CD4-positive, alpha-beta memory T cell (primary cell): Measurements from ENCODE around the gene OSMR. TPM values are rescaled to one million over a fixed set of nuclear protein-coding genes. Genes with fewer than 3 reads are reported as not detected.

Experiments
- CTCF ChIA-PET: fragments of 350-600 bp; sonication (Branson Sonifier 250); formaldehyde crosslinking; loops from one replicate; lab custom pipeline; 2021; ENCODE audit warnings: inconsistent platforms; ENCODE audit not compliant: partially characterized antibody; lab: Charles Lee
- POLR2A ChIA-PET: fragments of 350-600 bp; sonication (Branson Sonifier 250); formaldehyde crosslinking; loops from one replicate; lab custom pipeline; 2021; ENCODE audit not compliant: partially characterized antibody; lab: Charles Lee
- DNase-seq, 5 donors: peaks; one replicate each; pipeline versions ENCODE4 v3.0.0 to v3.0.0-alpha.2; 2020 to 2022; ENCODE audit warnings: mixed read lengths in 1 of 5
- H3K27ac ChIP-seq: one replicate; pipeline ENCODE4 v1.7.0; 2013; ENCODE audit warnings: low read depth, low read length
- H3K27me3 ChIP-seq: 2 replicates; pipeline ENCODE4 v1.7.0; 2013; ENCODE audit warnings: mild to moderate bottlenecking, low read length, moderate library complexity; ENCODE audit not compliant: insufficient read depth
- H3K36me3 ChIP-seq: 2 replicates; pipeline ENCODE4 v1.7.0; 2013; ENCODE audit warnings: mild to moderate bottlenecking, low read length, moderate library complexity; ENCODE audit not compliant: insufficient read depth
- H3K4me1 ChIP-seq: 2 replicates; pipeline ENCODE4 v1.7.0; 2013; ENCODE audit warnings: mild to moderate bottlenecking, low read length, moderate library complexity; ENCODE audit not compliant: insufficient read depth
- H3K4me3 ChIP-seq, 2 donors: one replicate each; pipeline ENCODE4 v1.7.0; 2013; ENCODE audit warnings: low read length in 2 of 2, mild to moderate bottlenecking in 1 of 2
- H3K9me3 ChIP-seq, 2 donors: one replicate each; pipeline ENCODE4 v1.7.0; 2013; ENCODE audit warnings: low read length in 2 of 2, control low read depth in 1 of 2; ENCODE audit not compliant: control insufficient read depth in 1 of 2
- H3K27ac Mint-ChIP-seq, 7 donors: one replicate each; pipeline ENCODE4 v1.8.0; 2020 to 2021; ENCODE audit warnings: mixed read lengths in 7 of 7, mild to moderate bottlenecking in 6 of 7, inconsistent platforms in 3 of 7, moderate library complexity in 3 of 7
- H3K27me3 Mint-ChIP-seq, 2 donors: one replicate each; pipeline ENCODE4 v1.8.0; 2020 to 2021; ENCODE audit warnings: mixed read lengths in 2 of 2
- H3K36me3 Mint-ChIP-seq, 2 donors: one replicate each; pipeline ENCODE4 v1.8.0; 2020 to 2021; ENCODE audit warnings: mixed read lengths in 2 of 2, inconsistent platforms in 1 of 2, mild to moderate bottlenecking in 1 of 2
- H3K4me1 Mint-ChIP-seq, 4 donors: one replicate each; pipeline ENCODE4 v1.8.0; 2020 to 2021; ENCODE audit warnings: mixed read lengths in 4 of 4, mild to moderate bottlenecking in 1 of 4
- H3K4me3 Mint-ChIP-seq, 8 donors: one replicate each; pipeline ENCODE4 v1.8.0; 2020 to 2021; ENCODE audit warnings: mixed read lengths in 8 of 8, mild to moderate bottlenecking in 7 of 8, moderate library complexity in 6 of 8, inconsistent platforms in 3 of 8
- H3K9me3 Mint-ChIP-seq, 8 donors: one replicate each; pipeline ENCODE4 v1.8.0; 2020 to 2021; ENCODE audit warnings: mixed read lengths in 8 of 8, mild to moderate bottlenecking in 5 of 8, inconsistent platforms in 3 of 8, moderate library complexity in 1 of 8
- intact Hi-C: fragments of 100-400 bp; cut with micrococcal nuclease; formaldehyde crosslinking; loops from one replicate; pipeline ENCODE4 v1.15.1; 2023
- polyA plus RNA-seq, 2 donors: library from polyadenylated mRNA; unstranded; fragments of 300-500 nt; fragmentation: Illumina TruSeq; gene quantifications; one replicate each; pipeline ENCODE4 v1.2.3, GENCODE V29; 2021
- total RNA-seq, 2 experiments: library from RNA; stranded (reverse); gene quantifications; one replicate each; pipeline ENCODE4 v1.2.3, GENCODE V29; 2021

The OSMR gene
- not detected for total RNA-seq
- polyA plus RNA-seq = under 1 TPM in 1 of 2 donors, not detected in 1; 0.37 TPM

DNA sequence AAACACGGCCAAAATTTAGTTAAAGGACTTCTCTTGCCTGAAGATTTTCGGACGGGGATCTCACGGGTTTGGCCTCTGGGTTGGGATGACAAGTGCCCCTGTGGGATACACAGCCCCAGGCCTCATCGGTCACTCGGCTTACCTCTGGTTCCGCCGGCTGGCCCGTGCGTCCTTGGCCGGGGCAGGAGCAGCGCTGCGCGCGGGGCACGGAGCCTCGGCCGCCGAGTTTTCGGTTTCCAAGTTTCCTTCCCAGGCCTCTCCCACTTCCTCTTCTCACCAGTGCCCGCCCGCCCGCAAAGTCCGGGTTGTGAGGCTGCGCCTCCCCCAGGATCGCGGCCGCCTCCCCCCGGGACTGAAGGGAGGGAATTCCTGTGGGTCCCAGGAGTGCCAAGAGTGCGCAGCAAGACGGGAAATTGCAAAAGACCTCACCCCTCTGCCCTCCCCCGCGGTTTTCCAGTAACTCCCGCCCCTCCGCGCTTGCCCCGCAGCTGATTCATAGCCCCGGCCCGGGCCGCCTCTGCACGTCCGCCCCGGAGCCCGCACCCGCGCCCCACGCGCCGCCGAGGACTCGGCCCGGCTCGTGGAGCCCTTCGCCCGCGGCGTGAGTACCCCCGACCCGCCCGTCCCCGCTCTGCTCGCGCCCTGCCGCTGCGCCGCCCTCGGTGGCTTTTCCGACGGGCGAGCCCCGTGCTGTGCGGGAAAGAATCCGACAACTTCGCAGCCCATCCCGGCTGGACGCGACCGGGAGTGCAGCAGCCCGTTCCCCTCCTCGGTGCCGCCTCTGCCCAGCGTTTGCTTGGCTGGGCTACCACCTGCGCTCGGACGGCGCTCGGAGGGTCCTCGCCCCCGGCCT, at the start of gene OSMR:
TSS of gene OSMR (plus strand) at position 487 of the 853 bp plus-strand sequence. CDS start 23,033 bp downstream, outside the sequence.
- peaks cover 0 to 10% (median under 1%) of the 10 kb centered on the region in 8 donors for H3K9me3 Mint-ChIP-seq
- Histone ChIP-seq H3K27me3 (no peaks in the 10 kb centered on the region), H3K27ac (no peak within 1 kb of the TSS), H3K36me3 (no peaks in the 10 kb centered on the region), H3K4me1 (peaks cover 4% of the 10 kb centered on the region), H3K9me3 (no peaks in the 10 kb centered on the region), H3K4me3 (no peak within 1 kb of the TSS)
- H3K27me3 Mint-ChIP-seq = peaks cover 44% of the 10 kb centered on the region in 2 donors
- no peaks in the 10 kb centered on the region for H3K36me3 Mint-ChIP-seq
- no peak for DNase-seq
- ChIA-PET CTCF (no interaction called here), POLR2A (no interaction called here)
- peaks cover 3 to 18% (median 6%) of the 10 kb centered on the region in 4 donors for H3K4me1 Mint-ChIP-seq
- H3K4me3 Mint-ChIP-seq = peak within 1 kb of the TSS; percentile 19 to 81 (median 73)
- no peak within 1 kb of the TSS for H3K27ac Mint-ChIP-seq
- intact Hi-C loops = no loop called here

DNA sequence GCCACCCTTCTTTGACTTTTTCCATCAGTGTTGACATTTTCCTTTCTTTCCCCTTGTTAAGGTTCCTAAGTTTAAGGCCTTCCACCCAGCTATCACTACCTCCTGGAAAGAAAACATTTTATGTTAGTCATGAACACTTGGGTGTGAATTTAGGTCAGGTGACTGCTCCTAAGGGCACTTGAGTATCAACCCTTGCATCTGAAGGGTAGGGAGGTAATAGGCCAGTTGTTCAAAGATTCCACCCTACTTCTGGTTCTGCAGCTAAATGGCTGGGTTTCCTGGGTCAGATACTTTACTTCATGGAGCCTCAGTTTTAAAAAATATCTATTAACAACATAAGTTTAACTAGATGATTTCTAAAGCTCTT, 49.1 kb upstream of the OSMR start:
- H3K4me3 ChIP-seq = no peak overlapping the region
- CTCF ChIA-PET = interaction anchor here (1.5 kb wide), 1 partner anchor 13 kb away, joined by 4 read pairs; no protein-coding TSS in a partner anchor
- POLR2A ChIA-PET = interaction anchor here (0.6 kb wide), 1 partner anchor 805 kb away, joined by 3 read pairs; no protein-coding TSS in a partner anchor
- H3K27ac ChIP-seq = no peak overlapping the region
- Mint-ChIP-seq H3K27me3 (peaks cover 8 to 11% of the 10 kb centered on the region in 2 donors), H3K27ac (no peak overlapping the region), H3K36me3 (no peaks in the 10 kb centered on the region), H3K4me1 (peaks cover 0 to 2% (median 0%) of the 10 kb centered on the region in 4 donors), H3K9me3 (peaks cover 0 to 1% (median 0%) of the 10 kb centered on the region in 8 donors), H3K4me3 (no peak overlapping the region)
- DNase-seq = no peak
- no peaks in the 10 kb centered on the region for H3K36me3 ChIP-seq
- H3K9me3 ChIP-seq = no peaks in the 10 kb centered on the region
- no peaks in the 10 kb centered on the region for H3K27me3 ChIP-seq
- H3K4me1 ChIP-seq = no peaks in the 10 kb centered on the region
- intact Hi-C loops = no loop called here

DNA sequence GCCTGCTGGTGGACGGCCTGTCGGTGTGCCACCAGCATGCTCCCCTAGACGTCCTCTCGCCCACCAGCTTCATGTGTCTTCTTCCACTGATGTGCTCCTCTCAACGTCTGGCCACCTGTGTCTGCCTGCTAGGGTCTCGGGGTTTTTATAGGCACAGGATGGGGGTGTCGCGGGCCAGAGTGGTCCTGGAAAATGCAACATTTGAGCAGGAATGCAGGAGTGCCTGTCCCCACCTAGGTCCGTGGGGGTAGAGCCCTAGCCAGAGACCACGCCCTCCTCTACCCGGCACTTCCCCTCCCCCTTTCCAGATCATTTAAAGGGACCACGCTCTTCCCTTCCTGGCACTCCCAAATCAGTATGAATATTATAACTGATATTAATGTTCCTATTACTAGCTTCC, 48.0 kb upstream of the OSMR start:
- no peak overlapping the region for H3K27ac Mint-ChIP-seq
- intact Hi-C loops = no loop called here
- H3K9me3 Mint-ChIP-seq = peaks cover 0 to 1% (median 0%) of the 10 kb centered on the region in 8 donors
- no peak overlapping the region for H3K4me3 ChIP-seq
- H3K27ac ChIP-seq = no peak overlapping the region
- no peaks in the 10 kb centered on the region for H3K9me3 ChIP-seq
- H3K4me3 Mint-ChIP-seq = no peak overlapping the region
- H3K27me3 ChIP-seq = no peaks in the 10 kb centered on the region
- ChIA-PET CTCF (interaction anchor here (1.5 kb wide), 1 partner anchor 12 kb away, joined by 4 read pairs; no protein-coding TSS in a partner anchor), POLR2A (no interaction called here)
- peaks cover 6 to 10% of the 10 kb centered on the region in 2 donors for H3K27me3 Mint-ChIP-seq
- no peaks in the 10 kb centered on the region for H3K36me3 ChIP-seq
- H3K4me1 Mint-ChIP-seq = peaks cover 0 to 2% (median 0%) of the 10 kb centered on the region in 4 donors
- no peaks in the 10 kb centered on the region for H3K36me3 Mint-ChIP-seq
- no peaks in the 10 kb centered on the region for H3K4me1 ChIP-seq
- DNase-seq = no peak

DNA sequence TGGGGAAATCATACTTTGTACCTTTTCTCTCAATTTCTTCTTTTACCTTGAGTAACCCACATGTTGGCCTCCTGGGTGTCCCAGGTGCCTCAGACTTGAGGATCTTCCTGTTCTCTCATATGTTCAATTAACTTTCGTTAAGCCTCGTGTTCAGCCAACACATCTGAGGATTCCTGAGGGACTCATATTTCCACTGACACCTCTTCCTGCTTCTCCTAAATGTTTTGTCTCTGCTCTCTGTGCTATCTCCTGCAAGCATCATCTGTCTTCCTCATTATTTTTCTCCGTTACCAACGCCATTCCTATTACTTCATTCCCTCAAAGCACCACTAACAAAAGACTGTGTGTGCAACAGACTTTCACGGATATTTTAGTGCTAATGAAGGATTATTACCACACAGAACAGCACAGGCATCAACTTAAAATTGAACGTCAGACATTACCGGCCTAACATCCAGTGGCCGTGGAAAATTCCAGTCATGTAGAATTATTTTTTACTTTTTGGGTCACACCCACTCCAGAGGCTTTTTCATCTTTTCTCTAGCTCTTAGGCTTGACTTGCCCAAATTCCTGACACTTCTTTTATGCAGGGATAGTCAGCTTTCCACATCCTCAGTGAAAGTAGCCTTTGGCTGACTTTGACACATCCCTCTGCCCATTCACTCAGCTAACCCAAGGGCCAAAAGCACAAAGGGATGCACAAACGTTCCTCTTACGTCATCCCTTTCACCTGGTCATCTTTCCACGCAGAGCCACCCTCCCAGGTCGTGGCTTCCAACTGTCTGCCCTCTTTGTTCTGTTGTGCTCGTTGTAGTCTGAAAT, 46.0 kb upstream of the OSMR start:
- Histone ChIP-seq H3K9me3 (no peaks in the 10 kb centered on the region), H3K27me3 (no peaks in the 10 kb centered on the region), H3K4me1 (no peaks in the 10 kb centered on the region), H3K36me3 (no peaks in the 10 kb centered on the region), H3K4me3 (no peak overlapping the region), H3K27ac (no peak overlapping the region)
- peaks cover 0 to 2% (median 0%) of the 10 kb centered on the region in 4 donors for H3K4me1 Mint-ChIP-seq
- peaks cover 0 to 1% (median 0%) of the 10 kb centered on the region in 8 donors for H3K9me3 Mint-ChIP-seq
- intact Hi-C loops = no loop called here
- CTCF ChIA-PET = no interaction called here
- peaks cover 2 to 6% of the 10 kb centered on the region in 2 donors for H3K27me3 Mint-ChIP-seq
- H3K27ac Mint-ChIP-seq = no peak overlapping the region
- no peak overlapping the region for H3K4me3 Mint-ChIP-seq
- no peak for DNase-seq
- H3K36me3 Mint-ChIP-seq = no peaks in the 10 kb centered on the region
- POLR2A ChIA-PET = no interaction called here

DNA sequence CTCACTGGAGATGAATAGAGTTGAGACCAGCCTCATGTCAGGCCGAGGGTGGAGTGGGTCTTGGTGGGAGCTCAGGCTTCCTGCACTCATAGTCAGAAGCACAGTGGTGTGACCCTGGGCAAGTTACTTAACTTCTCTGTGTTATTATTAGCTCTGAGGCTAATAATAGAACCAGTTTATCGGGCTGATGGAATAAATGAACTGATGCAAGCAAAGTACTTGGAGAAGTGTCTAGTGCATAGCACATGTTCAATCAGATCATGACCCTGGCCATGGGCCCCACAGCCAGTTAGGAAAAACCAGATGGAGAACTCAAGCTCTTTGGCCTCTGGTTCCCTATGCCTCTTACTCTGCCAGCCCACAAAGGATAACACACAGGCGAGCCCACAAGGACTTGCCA, 45.3 kb upstream of the OSMR start:
- Histone ChIP-seq H3K27me3 (no peaks in the 10 kb centered on the region), H3K4me1 (no peaks in the 10 kb centered on the region), H3K27ac (no peak overlapping the region), H3K9me3 (no peaks in the 10 kb centered on the region), H3K4me3 (no peak overlapping the region), H3K36me3 (no peaks in the 10 kb centered on the region)
- peaks cover 0 to 2% (median 0%) of the 10 kb centered on the region in 4 donors for H3K4me1 Mint-ChIP-seq
- no peak for DNase-seq
- H3K27me3 Mint-ChIP-seq = peaks cover 2 to 5% of the 10 kb centered on the region in 2 donors
- POLR2A ChIA-PET = no interaction called here
- no peak overlapping the region for H3K4me3 Mint-ChIP-seq
- H3K27ac Mint-ChIP-seq = peak overlapping the region in 1 of 7 donors; percentile 26
- CTCF ChIA-PET = no interaction called here
- intact Hi-C loops = no loop called here
- peaks cover 0 to 1% (median 0%) of the 10 kb centered on the region in 8 donors for H3K9me3 Mint-ChIP-seq
- no peaks in the 10 kb centered on the region for H3K36me3 Mint-ChIP-seq

DNA sequence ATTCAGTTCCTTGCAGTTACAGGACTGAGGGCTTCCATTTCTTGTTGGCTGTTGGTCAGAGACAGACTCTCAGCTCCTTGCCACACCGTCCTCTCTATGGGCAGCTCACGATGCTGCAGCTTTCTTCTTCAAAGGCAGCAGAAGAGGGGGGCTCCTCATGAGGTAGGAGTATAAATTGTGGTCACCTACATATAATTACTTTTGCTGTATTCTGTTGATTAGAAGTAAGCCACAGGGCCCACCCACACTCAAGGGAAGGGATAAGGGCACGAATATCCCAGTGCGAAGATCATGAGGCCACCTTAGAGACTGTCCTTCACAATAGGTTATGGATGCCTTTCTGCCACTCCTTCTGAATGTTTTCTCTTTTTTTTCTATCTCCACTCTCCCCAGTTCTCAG, 43.7 kb upstream of the OSMR start:
- Mint-ChIP-seq H3K4me3 (no peak overlapping the region), H3K9me3 (peaks cover 0 to 1% (median 0%) of the 10 kb centered on the region in 8 donors), H3K36me3 (no peaks in the 10 kb centered on the region), H3K27ac (no peak overlapping the region), H3K27me3 (peaks cover 3 to 6% of the 10 kb centered on the region in 2 donors), H3K4me1 (peaks cover 0 to 2% (median 0%) of the 10 kb centered on the region in 4 donors)
- H3K4me3 ChIP-seq = no peak overlapping the region
- H3K27me3 ChIP-seq = no peaks in the 10 kb centered on the region
- ChIA-PET CTCF (no interaction called here), POLR2A (no interaction called here)
- no peak overlapping the region for H3K27ac ChIP-seq
- DNase-seq = no peak
- no peaks in the 10 kb centered on the region for H3K36me3 ChIP-seq
- intact Hi-C loops = no loop called here
- no peaks in the 10 kb centered on the region for H3K9me3 ChIP-seq
- H3K4me1 ChIP-seq = no peaks in the 10 kb centered on the region

DNA sequence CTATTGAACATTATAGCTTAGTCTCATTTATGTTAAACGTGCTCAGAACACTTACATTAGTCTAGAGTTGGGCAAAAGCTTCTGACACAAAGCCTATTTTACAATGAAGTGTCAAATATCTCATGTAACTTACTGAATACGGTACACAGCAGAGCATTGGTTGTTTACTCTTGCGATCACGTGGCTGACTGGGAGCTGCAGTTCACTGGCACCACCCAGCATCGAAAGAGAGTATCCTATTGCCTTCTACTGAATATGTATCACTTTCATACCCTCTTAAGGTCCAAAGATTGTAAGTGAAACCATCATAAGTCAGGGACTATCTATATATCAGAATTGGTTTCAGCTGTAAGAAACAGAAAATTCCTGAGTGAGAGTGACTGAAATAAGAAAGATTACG, 42.6 kb upstream of the OSMR start:
- Histone ChIP-seq H3K27ac (no peak overlapping the region), H3K36me3 (no peaks in the 10 kb centered on the region), H3K4me1 (no peaks in the 10 kb centered on the region), H3K4me3 (no peak overlapping the region), H3K27me3 (no peaks in the 10 kb centered on the region), H3K9me3 (no peaks in the 10 kb centered on the region)
- H3K36me3 Mint-ChIP-seq = no peaks in the 10 kb centered on the region
- intact Hi-C loops = no loop called here
- POLR2A ChIA-PET = no interaction called here
- no peak overlapping the region for H3K4me3 Mint-ChIP-seq
- peaks cover 6% of the 10 kb centered on the region in 2 donors for H3K27me3 Mint-ChIP-seq
- H3K4me1 Mint-ChIP-seq = peaks cover 0 to 2% (median under 1%) of the 10 kb centered on the region in 4 donors
- DNase-seq = no peak
- H3K9me3 Mint-ChIP-seq = no peaks in the 10 kb centered on the region
- CTCF ChIA-PET = no interaction called here
- no peak overlapping the region for H3K27ac Mint-ChIP-seq
